NAMALWA (cell line): ENCODE results near the gene PCDHGB7.
"Not testable (repeated sequence)": the region's sequence is repeated elsewhere in the genome, so short reads cannot be mapped to it uniquely, and the experiment has no call there.

ENCODE experiments used
- DNase-seq: peaks from one replicate; pipeline ENCODE4 v3.0.0-alpha.2; 2015; ENCODE audit warnings: low spot score

The PCDHGB7 gene

DNA sequence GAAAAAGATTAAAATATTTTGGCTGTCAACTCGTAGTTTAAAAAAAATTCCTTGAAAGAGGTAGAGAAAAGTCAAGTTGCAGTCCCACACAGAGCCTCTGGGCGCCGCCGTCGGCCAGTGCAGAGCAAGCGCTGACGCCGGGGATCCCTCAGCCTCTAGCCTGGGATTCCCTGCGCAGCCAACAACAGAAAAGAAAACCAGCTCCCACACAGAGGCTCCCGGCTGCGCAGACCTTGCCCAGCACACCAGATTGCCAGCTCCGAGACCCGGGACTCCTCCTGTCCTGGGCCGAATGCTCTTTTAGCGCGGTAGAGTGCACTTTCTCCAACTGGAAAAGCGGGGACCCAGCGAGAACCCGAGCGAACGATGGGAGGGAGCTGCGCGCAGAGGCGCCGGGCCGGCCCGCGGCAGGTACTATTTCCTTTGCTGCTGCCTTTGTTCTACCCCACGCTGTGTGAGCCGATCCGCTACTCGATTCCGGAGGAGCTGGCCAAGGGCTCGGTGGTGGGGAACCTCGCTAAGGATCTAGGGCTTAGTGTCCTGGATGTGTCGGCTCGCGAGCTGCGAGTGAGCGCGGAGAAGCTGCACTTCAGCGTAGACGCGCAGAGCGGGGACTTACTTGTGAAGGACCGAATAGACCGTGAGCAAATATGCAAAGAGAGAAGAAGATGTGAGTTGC, at the start of gene PCDHGB7:
Gene PCDHGB7 (plus strand): TSS at position 184 of the 679 bp plus-strand sequence. CDS start 183 bp downstream, at position 367.
- peak; percentile 39 for DNase-seq

DNA sequence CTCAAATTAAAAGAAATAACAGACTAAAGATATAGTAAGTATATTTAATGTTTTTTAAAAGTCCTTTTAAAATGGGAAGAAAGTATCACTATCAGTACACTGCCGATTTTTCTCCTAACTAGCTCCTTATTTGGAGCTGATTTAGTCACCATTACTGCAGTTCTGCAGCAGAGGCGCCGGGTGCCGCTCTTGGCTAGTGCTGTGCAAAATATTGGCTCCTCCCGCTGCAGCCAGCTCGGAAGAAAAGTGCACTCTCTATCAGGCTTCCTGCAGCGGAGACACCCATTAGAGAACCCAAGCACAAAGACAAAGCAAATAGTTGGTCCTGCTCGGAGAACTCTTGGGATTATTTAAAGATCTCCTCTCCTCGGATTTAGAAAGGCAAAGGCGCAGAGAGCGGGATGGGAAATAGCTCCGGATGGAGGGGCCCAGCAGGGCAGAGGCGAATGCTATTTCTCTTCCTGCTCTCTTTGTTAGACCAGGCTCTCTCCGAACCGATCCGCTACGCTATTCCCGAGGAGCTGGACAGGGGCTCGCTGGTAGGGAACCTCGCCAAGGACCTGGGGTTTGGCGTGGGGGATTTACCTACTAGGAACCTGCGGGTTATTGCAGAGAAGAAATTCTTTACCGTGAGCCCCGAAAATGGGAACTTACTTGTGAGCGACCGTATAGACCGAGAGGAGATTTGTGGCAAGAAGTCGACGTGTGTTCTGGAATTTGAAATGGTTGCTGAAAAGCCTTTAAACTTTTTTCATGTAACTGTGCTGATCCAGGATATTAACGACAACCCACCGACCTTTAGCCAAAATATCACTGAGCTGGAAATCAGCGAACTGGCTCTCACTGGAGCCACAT, 47.3 kb upstream of the PCDHGB7 start, which contains the start of gene PCDHGB3:
Gene PCDHGB3 (plus strand): TSS at position 249 of the 855 bp plus-strand sequence. CDS start 153 bp downstream, at position 402.
- DNase-seq = peak; percentile 54

DNA sequence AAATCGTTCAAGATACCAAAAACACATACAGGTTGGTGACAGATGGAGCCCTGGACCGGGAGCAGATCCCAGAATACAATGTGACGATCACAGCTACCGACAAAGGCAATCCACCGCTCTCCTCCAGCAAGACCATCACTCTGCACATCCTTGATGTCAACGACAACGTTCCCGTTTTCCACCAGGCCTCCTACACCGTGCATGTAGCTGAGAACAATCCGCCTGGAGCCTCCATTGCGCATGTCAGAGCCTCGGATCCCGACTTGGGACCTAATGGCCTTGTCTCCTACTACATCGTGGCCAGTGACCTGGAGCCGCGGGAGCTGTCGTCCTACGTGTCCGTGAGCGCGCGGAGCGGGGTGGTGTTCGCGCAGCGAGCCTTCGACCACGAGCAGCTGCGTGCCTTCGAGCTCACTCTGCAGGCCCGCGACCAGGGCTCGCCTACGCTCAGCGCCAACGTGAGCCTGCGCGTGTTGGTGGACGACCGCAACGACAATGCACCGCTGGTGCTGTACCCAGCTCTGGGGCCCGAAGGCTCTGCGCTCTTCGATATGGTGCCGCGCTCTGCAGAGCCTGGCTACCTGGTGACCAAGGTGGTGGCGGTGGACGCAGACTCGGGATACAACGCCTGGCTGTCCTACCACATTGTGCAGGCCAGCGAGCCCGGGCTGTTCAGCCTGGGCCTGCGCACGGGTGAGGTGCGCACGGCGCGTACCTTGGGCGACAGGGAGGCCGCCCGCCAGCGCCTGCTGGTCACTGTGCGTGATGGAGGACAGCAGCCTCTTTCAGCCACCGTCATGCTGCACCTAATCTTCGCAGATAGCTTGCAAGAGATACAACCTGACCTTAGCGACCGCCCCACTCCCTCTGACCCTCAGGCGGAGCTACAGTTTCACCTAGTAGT, 45.7 kb upstream of the PCDHGB7 start:
- DNase-seq = no peak

DNA sequence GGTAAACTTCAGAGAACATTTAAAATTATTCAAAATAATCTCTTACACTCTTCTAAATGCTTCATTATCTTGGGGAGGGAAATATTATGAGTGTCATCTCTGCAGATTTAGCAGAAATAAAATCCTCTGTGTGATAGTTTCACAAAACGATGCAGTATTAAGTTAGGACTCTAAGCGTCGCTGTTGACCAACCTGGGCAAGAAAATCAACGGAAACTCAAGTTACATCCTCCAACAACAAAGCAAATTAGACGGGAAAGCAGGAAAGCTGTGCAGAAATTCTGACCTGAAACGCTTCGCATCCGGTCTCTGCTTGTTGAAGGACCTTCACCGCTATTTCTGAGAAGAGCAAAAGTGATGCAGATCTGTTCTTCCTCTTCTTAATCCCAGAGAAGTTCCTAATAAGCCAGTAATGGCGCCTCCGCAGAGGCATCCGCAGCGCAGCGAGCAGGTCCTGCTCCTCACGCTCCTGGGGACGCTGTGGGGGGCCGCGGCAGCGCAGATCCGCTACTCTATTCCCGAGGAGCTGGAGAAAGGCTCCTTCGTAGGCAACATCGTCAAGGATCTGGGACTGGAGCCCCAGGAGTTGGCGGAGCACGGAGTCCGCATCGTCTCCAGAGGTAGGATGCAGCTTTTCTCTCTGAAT, 43.7 kb upstream of the PCDHGB7 start, which contains the start of gene PCDHGA6:
Gene PCDHGA6 (plus strand): TSS at position 219 of the 645 bp plus-strand sequence. CDS start 193 bp downstream, at position 412.
- DNase-seq = peak; percentile 41

DNA sequence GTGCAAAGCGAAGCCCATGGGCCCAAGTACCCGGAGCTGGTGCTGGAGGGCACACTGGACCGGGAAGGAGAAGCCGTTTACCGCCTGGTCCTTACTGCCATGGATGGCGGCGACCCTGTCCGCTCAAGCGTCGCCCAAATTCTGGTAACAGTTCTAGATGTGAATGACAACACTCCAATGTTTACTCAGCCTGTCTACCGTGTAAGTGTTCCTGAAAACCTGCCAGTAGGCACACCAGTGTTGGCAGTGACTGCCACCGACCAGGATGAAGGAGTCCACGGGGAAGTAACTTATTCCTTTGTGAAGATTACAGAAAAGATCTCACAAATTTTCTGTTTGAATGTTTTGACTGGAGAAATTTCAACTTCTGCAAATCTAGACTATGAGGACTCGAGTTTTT, 42.9 kb upstream of the PCDHGB7 start:
- DNase-seq = no peak

DNA sequence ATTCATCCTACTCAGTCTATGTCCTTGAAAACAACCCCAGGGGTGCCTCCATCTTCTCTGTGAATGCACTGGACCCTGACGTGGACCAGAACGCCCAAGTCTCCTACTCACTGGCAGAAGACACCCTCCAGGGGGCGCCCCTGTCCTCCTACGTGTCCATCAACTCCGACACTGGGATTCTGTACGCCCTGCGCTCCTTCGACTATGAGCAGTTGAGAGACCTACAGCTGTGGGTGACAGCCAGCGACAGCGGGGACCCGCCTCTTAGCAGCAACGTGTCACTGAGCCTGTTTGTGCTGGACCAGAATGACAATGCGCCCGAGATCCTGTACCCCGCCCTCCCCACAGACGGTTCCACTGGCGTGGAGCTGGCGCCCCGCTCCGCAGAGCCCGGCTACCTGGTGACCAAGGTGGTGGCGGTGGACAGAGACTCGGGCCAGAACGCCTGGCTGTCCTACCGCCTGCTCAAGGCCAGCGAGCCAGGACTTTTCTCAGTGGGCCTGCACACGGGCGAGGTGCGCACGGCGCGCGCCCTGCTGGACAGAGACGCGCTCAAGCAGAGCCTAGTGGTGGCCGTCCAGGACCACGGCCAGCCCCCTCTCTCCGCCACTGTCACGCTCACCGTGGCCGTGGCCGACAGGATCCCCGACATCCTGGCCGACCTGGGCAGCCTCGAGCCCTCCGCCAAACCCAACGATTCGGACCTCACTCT, 41.9 kb upstream of the PCDHGB7 start:
- not testable (repeated sequence) for DNase-seq

DNA sequence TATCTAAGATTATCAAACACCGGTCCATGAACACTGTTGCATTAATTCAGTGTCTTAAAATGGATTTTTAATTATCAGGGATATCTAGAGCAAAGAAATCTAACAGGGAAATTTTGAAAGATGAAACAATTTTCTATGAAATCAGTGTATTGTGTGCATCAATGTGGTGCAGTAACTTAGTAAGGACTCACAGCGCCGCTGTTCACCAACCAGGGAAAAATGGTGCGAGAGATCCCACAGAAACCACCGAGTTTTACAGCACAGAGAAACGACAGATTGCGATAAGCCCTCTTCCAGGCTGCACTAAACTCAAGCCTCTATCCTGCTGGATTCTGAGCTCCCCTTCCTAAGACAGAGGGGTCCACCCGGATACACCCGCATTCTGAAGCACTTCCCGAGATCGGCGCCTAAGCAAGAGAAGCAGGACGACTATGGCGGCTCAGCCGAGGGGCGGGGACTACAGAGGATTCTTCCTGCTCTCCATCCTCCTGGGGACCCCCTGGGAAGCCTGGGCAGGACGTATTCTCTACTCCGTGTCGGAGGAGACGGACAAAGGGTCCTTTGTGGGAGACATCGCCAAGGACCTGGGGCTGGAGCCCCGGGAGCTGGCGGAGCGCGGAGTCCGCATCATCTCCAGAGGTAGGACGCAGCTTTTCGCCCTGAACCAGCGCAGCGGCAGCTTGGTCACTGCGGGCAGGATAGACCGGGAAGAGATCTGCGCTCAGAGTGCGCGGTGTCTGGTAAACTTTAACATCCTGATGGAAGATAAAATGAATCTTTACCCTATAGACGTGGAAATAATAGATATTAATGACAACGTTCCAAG, 34.8 kb upstream of the PCDHGB7 start, which contains the start of gene PCDHGA7:
Gene PCDHGA7 (plus strand): TSS at position 274 of the 826 bp plus-strand sequence. CDS start 158 bp downstream, at position 432.
- no peak for DNase-seq

DNA sequence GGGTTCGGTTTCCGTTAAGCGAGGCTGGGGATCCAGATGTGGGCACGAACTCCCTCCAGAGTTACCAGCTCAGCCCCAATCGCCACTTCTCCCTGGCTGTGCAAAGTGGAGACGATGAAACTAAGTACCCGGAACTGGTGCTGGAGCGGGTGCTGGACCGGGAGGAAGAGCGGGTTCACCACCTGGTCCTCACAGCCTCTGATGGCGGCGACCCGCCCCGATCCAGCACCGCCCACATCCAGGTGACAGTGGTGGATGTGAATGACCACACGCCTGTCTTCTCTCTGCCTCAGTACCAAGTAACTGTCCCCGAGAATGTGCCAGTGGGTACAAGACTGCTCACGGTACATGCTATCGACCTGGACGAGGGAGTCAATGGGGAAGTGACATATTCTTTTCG, 34.1 kb upstream of the PCDHGB7 start:
- no peak for DNase-seq

DNA sequence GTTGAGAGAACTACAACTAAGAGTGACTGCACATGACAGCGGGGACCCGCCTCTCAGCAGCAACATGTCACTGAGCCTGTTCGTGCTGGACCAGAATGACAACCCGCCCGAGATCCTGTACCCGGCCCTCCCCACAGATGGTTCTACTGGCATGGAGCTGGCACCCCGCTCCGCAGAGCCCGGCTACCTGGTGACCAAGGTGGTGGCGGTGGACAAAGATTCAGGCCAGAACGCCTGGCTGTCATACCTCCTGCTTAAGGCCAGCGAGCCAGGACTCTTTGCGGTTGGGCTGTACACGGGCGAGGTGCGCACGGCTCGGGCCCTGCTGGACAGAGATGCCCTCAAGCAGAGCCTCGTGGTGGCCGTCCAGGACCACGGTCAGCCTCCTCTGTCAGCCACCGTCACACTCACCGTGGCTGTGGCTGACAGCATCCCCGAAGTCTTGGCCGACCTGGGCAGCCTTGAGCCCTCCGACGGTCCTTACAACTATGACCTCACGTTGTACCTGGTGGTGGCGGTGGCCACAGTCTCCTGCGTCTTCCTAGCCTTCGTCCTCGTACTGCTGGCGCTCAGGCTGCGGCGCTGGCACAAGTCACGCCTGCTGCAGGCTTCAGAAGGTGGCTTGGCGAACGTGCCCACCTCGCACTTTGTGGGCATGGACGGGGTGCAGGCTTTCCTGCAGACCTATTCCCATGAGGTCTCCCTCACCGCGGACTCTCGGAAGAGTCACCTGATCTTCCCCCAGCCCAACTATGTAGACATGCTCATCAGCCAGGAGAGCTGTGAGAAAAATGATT, 32.8 kb upstream of the PCDHGB7 start:
- no peak for DNase-seq

DNA sequence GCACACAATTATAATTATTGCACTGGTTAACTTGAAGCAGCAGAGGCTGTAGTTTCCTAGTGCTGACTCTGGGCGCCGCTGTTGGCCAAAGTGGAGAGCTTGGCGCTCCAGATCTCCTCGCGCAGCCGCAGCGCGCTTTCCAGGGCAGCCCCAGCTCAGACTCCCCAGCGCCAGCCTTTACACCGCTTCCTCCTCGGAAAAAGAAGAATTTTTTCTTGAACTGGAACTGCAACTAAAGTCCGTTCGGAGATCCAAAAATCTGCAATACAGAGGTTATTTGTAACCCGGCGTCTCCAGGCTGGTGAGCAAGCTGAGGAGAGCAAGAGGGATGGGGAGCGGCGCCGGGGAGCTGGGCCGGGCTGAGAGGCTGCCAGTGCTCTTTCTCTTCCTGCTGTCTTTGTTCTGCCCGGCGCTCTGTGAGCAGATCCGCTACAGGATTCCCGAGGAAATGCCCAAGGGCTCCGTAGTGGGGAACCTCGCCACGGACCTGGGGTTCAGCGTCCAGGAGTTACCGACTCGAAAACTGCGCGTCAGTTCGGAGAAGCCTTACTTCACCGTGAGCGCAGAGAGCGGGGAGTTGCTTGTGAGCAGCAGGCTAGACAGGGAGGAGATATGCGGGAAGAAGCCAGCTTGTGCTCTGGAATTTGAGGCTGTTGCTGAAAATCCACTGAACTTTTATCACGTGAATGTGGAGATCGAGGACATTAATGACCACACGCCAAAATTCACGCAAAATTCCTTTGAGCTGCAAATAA, 29.7 kb upstream of the PCDHGB7 start, which contains the start of gene PCDHGB4:
Gene PCDHGB4 (plus strand): TSS at position 142 of the 755 bp plus-strand sequence. CDS start 187 bp downstream, at position 329.
- DNase-seq = not testable (repeated sequence)

DNA sequence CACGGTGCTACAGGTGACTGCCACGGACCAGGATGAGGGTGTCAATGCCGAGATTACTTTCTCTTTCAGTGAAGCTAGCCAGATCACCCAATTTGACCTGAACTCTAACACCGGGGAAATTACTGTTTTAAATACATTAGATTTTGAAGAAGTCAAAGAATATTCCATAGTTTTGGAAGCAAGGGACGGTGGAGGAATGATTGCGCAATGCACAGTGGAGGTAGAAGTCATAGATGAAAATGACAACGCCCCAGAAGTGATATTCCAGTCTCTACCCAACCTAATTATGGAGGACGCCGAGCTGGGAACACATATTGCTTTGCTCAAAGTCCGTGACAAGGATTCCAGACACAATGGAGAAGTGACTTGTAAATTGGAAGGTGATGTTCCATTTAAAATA, 28.8 kb upstream of the PCDHGB7 start:
- DNase-seq = no peak

DNA sequence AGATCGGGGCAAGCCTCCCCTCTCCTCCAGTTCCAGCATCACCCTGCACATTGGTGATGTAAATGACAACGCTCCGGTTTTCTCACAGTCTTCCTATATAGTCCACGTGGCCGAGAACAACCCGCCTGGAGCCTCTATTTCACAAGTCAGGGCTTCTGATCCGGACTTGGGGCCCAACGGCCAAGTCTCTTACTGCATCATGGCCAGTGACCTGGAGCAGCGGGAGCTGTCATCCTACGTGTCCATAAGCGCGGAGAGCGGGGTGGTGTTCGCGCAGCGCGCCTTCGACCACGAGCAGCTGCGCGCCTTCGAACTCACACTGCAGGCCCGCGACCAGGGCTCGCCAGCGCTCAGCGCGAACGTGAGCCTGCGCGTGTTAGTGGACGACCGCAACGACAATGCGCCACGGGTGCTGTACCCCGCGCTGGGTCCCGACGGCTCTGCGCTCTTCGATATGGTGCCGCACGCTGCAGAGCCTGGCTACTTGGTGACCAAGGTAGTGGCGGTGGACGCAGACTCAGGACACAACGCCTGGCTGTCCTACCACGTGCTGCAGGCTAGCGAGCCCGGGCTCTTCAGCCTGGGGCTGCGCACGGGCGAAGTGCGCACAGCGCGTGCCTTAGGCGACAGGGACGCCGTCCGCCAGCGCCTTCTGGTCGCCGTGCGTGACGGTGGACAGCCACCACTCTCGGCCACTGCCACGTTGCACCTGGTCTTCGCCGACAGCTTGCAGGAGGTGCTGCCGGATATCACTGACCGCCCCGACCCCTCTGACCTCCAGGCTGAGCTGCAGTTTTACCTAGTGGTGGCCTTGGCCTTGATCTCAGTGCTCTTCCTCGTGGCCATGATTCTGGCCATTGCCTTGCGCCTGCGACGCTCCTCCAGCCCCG, 28.1 kb upstream of the PCDHGB7 start:
- DNase-seq = no peak

DNA sequence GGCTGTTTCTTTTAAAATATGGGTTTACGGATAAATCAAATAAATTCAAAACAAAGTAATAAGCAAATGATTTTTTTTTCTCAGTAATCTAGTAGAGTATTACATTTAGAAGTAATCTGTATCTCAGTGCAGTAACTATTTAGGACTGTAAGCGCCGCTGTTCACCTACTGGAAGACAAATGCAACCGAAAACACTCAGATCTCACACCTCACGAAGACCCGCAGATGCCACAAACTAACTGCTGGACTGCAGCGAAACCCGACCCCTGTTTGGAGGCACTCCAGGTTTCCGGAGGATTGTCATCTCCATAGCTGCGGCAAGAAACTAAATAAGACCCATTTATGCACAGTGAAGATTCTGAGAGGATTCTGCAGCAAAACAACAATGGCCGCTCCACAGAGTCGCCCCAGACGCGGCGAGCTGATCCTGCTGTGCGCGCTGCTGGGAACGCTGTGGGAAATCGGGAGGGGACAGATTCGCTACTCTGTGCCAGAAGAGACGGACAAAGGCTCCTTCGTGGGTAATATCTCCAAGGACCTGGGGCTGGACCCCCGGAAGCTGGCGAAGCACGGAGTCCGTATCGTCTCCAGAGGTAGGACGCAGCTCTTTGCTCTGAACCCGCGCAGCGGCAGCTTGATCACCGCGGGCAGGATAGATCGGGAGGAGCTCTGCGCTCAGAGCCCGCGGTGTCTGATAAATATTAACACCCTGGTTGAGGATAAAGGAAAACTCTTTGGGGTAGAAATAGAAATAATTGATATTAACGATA, 24.9 kb upstream of the PCDHGB7 start, which contains the start of gene PCDHGA8:
Gene PCDHGA8 (plus strand): TSS at position 205 of the 770 bp plus-strand sequence. CDS start 181 bp downstream, at position 386.
- DNase-seq = no peak

DNA sequence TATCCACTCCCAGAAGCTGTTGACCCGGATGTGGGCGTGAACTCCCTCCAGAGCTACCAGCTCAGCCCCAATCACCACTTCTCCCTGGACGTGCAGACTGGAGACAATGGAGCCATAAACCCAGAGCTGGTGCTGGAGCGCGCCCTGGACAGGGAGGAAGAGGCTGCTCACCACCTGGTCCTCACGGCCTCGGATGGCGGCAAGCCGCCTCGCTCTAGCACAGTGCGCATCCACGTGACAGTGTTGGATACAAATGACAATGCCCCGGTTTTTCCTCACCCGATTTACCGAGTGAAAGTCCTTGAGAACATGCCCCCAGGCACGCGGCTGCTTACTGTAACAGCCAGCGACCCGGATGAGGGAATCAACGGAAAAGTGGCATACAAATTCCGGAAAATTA, 24.2 kb upstream of the PCDHGB7 start:
- no peak for DNase-seq

DNA sequence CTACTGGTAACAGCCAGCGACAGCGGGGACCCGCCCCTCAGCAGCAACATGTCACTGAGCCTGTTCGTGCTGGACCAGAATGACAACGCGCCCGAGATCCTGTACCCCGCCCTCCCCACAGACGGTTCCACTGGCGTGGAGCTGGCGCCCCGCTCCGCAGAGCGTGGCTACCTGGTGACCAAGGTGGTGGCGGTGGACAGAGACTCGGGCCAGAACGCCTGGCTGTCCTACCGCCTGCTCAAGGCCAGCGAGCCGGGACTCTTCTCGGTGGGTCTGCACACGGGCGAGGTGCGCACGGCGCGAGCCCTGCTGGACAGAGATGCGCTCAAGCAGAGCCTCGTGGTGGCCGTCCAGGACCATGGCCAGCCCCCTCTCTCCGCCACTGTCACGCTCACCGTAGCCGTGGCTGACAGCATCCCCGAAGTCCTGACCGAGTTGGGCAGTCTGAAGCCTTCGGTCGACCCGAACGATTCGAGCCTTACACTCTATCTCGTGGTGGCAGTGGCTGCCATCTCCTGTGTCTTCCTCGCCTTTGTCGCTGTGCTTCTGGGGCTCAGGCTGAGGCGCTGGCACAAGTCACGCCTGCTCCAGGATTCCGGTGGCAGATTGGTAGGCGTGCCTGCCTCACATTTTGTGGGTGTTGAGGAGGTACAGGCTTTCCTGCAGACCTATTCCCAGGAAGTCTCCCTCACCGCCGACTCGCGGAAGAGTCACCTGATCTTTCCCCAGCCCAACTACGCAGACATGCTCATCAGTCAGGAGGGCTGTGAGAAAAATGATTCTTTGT, 22.9 kb upstream of the PCDHGB7 start:
- DNase-seq = not testable (repeated sequence)
